ENCODE results near the gene MSMB.

The MSMB gene

GRCh38 chr10:46031648-46032532, 14.2 kb downstream of the MSMB start:
- DNase-seq: peak; percentile 15

- peak; percentile 92 for DNase-seq
These were observed 15.8 kb downstream of the MSMB start, which contains the start of gene NCOA4 for GRCh38 chr10:46030091-46030937. NCOA4 (minus strand) TSS chr10:46030623; CDS start chr10:46016680, 13,943 bp downstream.

GRCh38 chr10:46029461-46030030, 16.5 kb downstream of the MSMB start:
- DNase-seq: no peak

GRCh38 chr10:46028584-46029460, 17.2 kb downstream of the MSMB start:
- DNase-seq: peak; percentile 36

- no peak for DNase-seq
These were observed 20.0 kb downstream of the MSMB start for GRCh38 chr10:46026106-46026505.

GRCh38 chr10:46025406-46025805, 20.7 kb downstream of the MSMB start:
- no peak for DNase-seq

GRCh38 chr10:46024948-46025347, 21.1 kb downstream of the MSMB start:
- DNase-seq: no peak

GRCh38 chr10:46022978-46023702, 22.9 kb downstream of the MSMB start:
- DNase-seq: peak; percentile 70

GRCh38 chr10:46020344-46020657, 25.8 kb downstream of the MSMB start:
- DNase-seq: no peak

- no peak for DNase-seq
These were observed 26.3 kb downstream of the MSMB start for GRCh38 chr10:46019569-46020343.

GRCh38 chr10:46019177-46019528, 26.9 kb downstream of the MSMB start:
- DNase-seq: no peak

GRCh38 chr10:46018453-46019176, 27.5 kb downstream of the MSMB start:
- DNase-seq: no peak

- no peak for DNase-seq
These were observed 28.3 kb downstream of the MSMB start for GRCh38 chr10:46017733-46018132.

- DNase-seq: no peak
These were observed 29.3 kb downstream of the MSMB start for GRCh38 chr10:46016811-46017210.

GRCh38 chr10:46016190-46016589, 29.9 kb downstream of the MSMB start:
- DNase-seq: no peak

GRCh38 chr10:46014683-46015405, 31.2 kb downstream of the MSMB start:
- DNase-seq: no peak

GRCh38 chr10:46014206-46014605, 31.9 kb downstream of the MSMB start:
- no peak for DNase-seq

GRCh38 chr10:46012746-46013145, 33.3 kb downstream of the MSMB start:
- no peak for DNase-seq

- no peak for DNase-seq
These were observed 39.9 kb downstream of the MSMB start for GRCh38 chr10:46006219-46006618.

GRCh38 chr10:46005383-46005782, 40.7 kb downstream of the MSMB start:
- DNase-seq: no peak

Measured in NCI-H2171 treated with DMSO at 0.1 percent for 48 hours (cell line).